ENCODE measurements around the gene NOC2L. TPM values are rescaled to one million over a fixed set of nuclear protein-coding genes. Genes with fewer than 3 reads are reported as not detected.

The NOC2L gene
- total RNA-seq, result 10 to 100 TPM; 61.7 to 68.7 TPM

DNA sequence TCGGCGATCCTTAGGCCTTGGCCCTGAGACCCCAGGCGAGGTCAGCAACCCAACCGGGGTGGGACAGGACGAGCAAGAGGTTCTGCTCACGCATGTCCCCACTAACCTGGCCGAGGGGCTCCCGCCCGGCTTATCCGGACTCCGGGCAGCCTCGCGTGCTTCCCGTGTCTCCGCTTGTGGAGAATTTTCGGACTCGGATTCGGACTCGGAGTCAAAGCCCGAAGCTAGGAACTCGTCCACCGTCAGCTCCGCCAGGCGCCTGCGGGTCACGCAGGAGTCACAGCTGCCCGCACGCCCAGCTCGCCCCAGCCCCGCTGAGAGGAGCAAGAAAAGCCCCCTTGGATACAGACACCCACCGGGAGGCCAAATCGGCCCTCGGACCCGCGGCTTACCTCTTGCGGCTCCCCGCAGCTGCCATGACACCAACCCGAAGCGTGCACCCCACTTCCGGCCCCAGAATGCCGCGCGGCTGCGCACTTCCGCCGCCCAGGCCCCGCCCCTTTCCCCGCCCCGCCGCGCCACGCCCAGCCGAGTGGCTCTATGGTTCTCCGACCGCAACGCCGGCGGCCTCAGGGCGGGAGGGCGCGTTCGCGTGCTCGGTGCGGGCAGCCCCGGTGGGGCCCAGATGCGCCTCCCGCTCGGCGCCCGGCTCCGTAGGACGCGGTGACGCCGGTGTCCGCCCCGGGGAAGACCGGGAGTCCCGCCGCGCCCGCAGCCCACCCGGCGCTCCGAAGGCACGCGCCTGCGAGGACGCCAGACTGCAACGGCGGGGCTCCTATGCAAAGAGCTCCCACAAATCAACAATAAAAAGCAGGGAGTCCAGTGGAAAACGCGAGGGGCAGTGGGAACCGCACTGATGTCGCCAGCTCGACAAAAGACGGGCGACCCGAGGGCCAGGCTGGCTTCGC, at the start of gene NOC2L:
NOC2L (minus strand) TSS at position 434 of the 908 bp plus-strand sequence; CDS start at position 418, 16 bp downstream.
- POLR2A ChIA-PET, result interaction anchor here (0.5 to 1.5 kb wide), 4 partner anchors 8 to 313 kb away, joined by 3 to 4 read pairs (median 3); partner anchors contain the start of gene PLEKHN1
- H3K9me3 Mint-ChIP-seq (ENCODE audit: insufficient read depth), result no peaks in the 10 kb centered on the region
- H3K27me3 Mint-ChIP-seq (ENCODE audit: low read depth), result no peaks in the 10 kb centered on the region
- H3K27ac Mint-ChIP-seq, result peak within 1 kb of the TSS; percentile 88
- ATAC-seq (peak; percentile 76), DNase-seq (peak; percentile 95)
- H3K36me3 Mint-ChIP-seq (ENCODE audit: low read depth), result peaks cover 25% of the 10 kb centered on the region
- CTCF ChIA-PET, result interaction anchor here (1.5 kb wide), 1 partner anchor 104 kb away, joined by 3 read pairs; no protein-coding TSS in a partner anchor
- H3K4me1 Mint-ChIP-seq (ENCODE audit: low read depth), result peaks cover 18% of the 10 kb centered on the region
- H3K4me3 Mint-ChIP-seq, result peak within 1 kb of the TSS; percentile 84

DNA sequence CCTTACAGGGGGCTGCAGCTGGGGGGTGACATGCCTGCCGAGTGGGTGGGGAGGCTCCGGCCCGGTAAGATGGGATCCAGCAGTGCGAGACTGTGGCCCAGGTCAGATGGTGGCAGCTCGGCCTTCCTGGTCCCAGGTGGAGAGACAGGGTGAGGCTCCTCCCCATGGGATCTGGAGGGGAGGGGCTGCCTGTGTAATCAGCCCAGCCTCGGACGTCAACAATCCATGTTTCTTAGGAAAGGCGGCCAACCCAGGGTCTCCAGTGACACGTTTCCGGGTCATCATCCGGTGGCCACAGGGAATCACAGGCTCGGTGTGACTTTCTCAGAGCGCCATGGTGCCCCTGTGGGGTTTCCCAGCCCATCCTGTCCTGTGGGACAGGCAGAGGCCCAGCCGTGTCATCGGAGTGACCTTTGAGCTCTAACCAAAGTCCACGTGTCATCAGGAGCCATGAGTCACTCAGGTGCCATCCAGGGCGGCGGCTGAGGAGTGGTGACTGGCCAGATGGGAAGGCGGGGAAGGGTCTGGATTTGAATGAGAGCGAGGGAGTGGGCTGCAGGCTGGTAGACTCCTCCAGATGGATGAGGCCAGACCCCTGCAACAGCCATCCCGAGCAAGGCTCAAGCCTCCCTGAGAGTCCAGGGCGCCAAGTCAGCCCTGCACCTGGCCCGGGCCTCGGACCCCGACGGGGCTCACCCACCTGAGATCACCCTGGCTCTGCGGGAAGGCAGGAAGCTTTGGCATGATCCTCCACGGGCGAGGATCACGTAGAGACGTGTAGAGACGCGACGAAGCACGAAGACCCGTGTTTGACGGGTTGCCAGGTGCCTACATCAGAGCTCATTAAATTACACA, 47.5 kb upstream of the NOC2L start:
- H3K36me3 Mint-ChIP-seq (ENCODE audit: low read depth), result peaks cover under 1% of the 10 kb centered on the region
- POLR2A ChIA-PET, result interaction anchor here (1.1 kb wide), 1 partner anchor 13 kb away, joined by 4 read pairs; no protein-coding TSS in a partner anchor

DNA sequence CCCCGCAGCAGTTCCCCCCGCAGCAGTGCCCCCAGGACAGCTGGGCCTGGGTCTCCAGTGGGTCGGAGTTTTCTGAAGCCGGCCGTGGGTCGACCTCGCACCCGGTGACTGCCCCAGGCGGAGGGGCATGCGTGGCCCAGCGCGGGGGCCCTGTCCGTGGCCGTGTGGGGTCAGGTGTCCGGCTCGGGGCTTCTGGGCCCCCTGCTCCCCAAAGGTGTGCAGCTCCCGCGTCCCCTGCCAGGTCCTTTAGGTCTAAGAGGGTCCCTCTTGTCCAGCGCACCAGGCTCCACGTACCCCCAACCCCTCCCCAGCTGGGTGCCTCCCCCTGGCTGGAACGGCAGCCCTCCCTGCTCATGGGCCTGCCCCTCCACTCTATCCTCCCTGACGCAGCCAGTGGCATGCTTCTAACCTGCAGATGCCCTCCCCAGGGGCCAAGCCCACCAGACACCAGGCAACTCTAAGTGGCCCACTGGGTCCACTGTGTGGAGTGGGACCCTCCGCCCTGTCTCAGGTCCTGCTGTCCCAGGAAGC, 46.8 kb upstream of the NOC2L start:
- no peaks in the 10 kb centered on the region for H3K9me3 Mint-ChIP-seq (ENCODE audit: insufficient read depth)
- no peaks in the 10 kb centered on the region for H3K36me3 Mint-ChIP-seq (ENCODE audit: low read depth)
- ChIA-PET POLR2A (no interaction called here), CTCF (interaction anchor here (1.2 kb wide), 1 partner anchor 58 kb away, joined by 3 read pairs; no protein-coding TSS in a partner anchor)
- ATAC-seq, result no peak
- DNase-seq, result no peak
- peaks cover 25% of the 10 kb centered on the region for H3K4me1 Mint-ChIP-seq (ENCODE audit: low read depth)
- no peak overlapping the region for H3K27ac Mint-ChIP-seq
- H3K4me3 Mint-ChIP-seq, result no peak overlapping the region
- H3K27me3 Mint-ChIP-seq (ENCODE audit: low read depth), result peaks cover 24% of the 10 kb centered on the region

More for the DNA sequence above, 47.5 kb upstream of the NOC2L start:
- DNase-seq (no peak), ATAC-seq (no peak)
- Mint-ChIP-seq H3K4me1 (ENCODE audit: low read depth) (peaks cover 29% of the 10 kb centered on the region), H3K4me3 (no peak overlapping the region), H3K27me3 (ENCODE audit: low read depth) (peaks cover 20% of the 10 kb centered on the region), H3K9me3 (ENCODE audit: insufficient read depth) (no peaks in the 10 kb centered on the region), H3K27ac (no peak overlapping the region)
- CTCF ChIA-PET, result no interaction called here

DNA sequence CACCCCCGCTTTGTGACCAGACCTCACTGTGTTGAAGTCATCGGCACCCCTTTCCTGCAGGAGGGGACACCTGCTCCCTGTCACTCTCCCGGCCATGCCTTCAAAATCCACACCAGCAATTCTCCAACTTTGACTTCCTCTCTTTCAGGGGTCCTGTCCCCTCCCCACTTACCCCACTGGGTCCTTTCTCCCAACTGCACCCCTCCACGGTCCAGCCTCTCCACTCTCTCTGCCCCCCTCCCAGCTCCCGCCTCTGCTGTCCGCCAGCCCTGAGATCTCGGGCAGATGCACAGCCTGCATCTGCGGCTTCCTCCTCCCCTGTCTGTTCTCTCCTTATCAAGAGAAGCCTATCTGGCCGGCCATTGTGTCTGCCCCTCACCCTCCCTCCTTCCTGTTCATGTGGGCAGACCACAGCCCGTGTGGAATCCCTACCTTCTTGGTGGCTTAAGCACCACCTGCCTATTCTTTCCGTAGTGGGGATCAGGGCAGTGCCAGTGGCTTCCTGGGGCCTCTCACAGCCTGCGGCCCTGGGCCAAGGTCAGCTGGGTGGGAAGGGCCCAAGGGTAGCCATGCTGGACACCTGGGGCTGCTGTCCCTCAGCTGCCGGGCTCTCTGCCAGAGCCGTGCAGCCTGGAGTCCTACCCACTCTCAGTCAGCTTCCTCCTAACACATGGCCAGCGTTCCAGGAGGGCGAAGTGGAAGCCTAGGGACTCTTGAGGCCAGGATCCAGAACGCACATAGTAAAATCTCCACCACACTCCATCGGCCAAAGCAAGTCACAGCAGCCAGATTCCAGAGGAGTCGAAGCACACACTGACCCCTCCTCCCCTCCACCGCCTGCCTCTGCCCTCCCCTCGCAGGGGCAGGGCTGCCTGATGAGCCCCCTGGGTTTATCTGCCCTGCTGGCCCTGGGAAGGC, 46.0 kb upstream of the NOC2L start:
- DNase-seq (peak; percentile 69), ATAC-seq (peak; percentile 29)
- CTCF ChIA-PET, result interaction anchor here (1.2 to 1.4 kb wide), 2 partner anchors 22 to 59 kb away, joined by 3 to 4 read pairs; no protein-coding TSS in a partner anchor
- Mint-ChIP-seq H3K27ac (peak overlapping the region; percentile 53), H3K36me3 (ENCODE audit: low read depth) (no peaks in the 10 kb centered on the region), H3K9me3 (ENCODE audit: insufficient read depth) (no peaks in the 10 kb centered on the region), H3K27me3 (ENCODE audit: low read depth) (peaks cover 28% of the 10 kb centered on the region), H3K4me1 (ENCODE audit: low read depth) (peaks cover 29% of the 10 kb centered on the region), H3K4me3 (peak overlapping the region; percentile 63)
- POLR2A ChIA-PET, result interaction anchor here (1.1 to 4.7 kb wide), 3 partner anchors 9 to 59 kb away, joined by 4 to 29 read pairs (median 4); partner anchors contain the start of gene ISG15

DNA sequence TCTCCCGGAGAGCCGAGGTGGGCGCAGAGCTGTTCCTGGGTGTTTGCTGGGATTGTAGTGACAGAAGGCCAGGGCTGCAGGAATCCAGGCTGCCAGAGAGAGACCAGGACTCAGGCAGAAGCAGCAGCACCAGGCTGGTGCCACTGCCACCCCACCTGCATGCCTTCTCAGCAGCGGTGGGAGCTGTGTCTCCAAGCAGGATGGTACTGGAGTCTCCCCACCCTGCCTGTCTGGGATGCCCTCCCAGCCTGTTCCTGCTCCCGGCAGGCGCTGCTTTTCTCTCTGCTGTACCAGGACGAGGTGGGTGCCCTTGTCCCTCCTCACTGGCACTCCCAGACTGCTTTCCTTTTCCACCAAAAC, 45.3 kb upstream of the NOC2L start:
- Mint-ChIP-seq H3K9me3 (ENCODE audit: insufficient read depth) (no peaks in the 10 kb centered on the region), H3K36me3 (ENCODE audit: low read depth) (no peaks in the 10 kb centered on the region), H3K4me3 (peak overlapping the region; percentile 63), H3K27ac (peak overlapping the region; percentile 53), H3K4me1 (ENCODE audit: low read depth) (peaks cover 31% of the 10 kb centered on the region), H3K27me3 (ENCODE audit: low read depth) (peaks cover 28% of the 10 kb centered on the region)
- ChIA-PET POLR2A (interaction anchor here (1.1 to 4.7 kb wide), 3 partner anchors 10 to 60 kb away, joined by 4 to 29 read pairs (median 4); partner anchors contain the start of gene ISG15), CTCF (interaction anchor here (1.4 to 3.6 kb wide), 2 partner anchors 9 to 21 kb away, joined by 4 to 31 read pairs; partner anchors contain the start of gene ISG15)
- ATAC-seq (no peak), DNase-seq (no peak)

DNA sequence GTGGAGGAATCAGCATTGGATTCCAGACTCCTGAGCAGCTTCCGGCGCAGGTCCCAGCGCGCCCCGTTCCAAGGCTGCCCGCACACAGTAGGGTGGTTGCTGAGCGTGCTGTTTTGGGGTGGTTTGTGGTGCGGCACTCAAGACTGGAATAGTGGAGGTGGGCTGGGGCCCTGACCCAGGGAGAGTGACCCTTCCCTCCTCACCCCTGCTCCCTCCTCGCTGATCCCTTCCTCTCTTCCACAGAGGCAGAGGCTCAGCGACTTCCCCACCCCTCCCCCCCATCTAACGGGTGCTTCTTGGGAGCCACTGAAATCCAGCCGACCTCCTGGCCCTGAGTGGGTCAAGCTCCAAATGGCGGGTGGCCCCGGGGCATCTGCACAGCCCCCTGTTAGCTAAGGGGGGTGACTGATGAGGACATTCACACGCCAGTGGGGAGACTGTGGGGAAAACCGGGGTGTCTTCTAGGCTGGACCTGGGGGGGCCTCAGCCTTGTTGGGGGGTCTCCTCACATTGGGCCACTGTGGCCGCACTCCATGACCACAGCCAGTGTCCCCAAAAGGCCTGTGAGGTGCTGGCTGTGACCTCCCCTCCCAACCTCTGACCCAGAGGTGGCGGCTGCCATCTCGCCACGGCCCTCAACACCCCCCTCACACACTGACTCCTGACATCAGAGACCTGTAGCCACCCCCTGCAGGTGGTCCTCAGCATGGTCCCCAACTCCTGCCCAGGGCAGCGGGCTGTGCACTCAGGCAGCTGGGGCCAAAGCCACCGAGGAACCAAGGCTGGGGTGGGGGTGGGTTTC, 44.8 kb upstream of the NOC2L start:
- H3K9me3 Mint-ChIP-seq (ENCODE audit: insufficient read depth), result no peaks in the 10 kb centered on the region
- no peaks in the 10 kb centered on the region for H3K36me3 Mint-ChIP-seq (ENCODE audit: low read depth)
- H3K27me3 Mint-ChIP-seq (ENCODE audit: low read depth), result peaks cover 26% of the 10 kb centered on the region
- H3K4me3 Mint-ChIP-seq, result no peak overlapping the region
- DNase-seq (no peak), ATAC-seq (no peak)
- peaks cover 29% of the 10 kb centered on the region for H3K4me1 Mint-ChIP-seq (ENCODE audit: low read depth)
- ChIA-PET CTCF (interaction anchor here (1.4 to 3.6 kb wide), 3 partner anchors 10 to 36 kb away, joined by 4 to 31 read pairs (median 10); partner anchors contain the start of gene ISG15), POLR2A (interaction anchor here (1.1 to 4.7 kb wide), 2 partner anchors 10 to 15 kb away, joined by 4 to 29 read pairs; partner anchors contain the start of gene ISG15)
- H3K27ac Mint-ChIP-seq, result no peak overlapping the region

DNA sequence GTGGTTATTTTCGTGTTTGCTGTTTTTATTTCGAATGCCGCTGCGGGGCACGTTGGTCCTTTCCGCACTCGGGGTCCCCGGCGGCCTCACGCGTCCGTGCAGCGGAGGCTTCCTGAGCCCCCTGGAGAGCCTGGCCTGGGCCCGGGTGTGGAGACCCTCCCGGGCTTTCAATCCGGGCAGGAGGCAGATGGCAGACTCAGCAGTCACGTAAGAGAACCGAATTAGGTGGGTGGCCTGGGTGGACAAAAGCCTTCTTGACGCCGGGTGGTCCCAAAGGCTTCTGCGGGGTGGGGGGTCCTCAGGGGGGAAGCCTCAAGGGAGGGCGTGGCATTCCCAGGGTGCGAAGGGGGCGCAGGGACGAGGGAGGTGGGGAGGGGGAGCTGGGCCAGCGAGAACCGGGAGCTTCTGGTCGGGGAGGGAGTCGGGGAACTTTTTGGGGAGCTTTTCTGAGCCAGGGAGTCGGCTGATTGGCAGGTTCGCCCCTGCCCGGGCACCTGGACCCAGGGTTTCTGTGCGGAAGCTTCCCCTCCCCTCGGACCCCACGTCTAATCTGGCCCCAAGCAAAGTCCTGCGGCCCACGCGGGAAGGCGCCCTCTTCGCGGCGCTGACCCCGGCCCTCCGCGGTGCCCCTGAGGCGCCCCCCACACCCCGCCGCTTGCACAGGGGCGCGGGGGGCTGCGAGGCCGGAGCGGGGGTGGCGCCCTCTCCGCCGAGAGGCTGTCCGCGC, 42.2 kb upstream of the NOC2L start:
- DNase-seq (no peak), ATAC-seq (no peak)
- H3K27me3 Mint-ChIP-seq (ENCODE audit: low read depth), result peaks cover 30% of the 10 kb centered on the region
- H3K9me3 Mint-ChIP-seq (ENCODE audit: insufficient read depth), result no peaks in the 10 kb centered on the region
- peak overlapping the region; percentile 65 for H3K4me3 Mint-ChIP-seq
- peaks cover 34% of the 10 kb centered on the region for H3K4me1 Mint-ChIP-seq (ENCODE audit: low read depth)
- H3K36me3 Mint-ChIP-seq (ENCODE audit: low read depth), result no peaks in the 10 kb centered on the region
- no peak overlapping the region for H3K27ac Mint-ChIP-seq
- POLR2A ChIA-PET, result interaction anchor here (4.7 kb wide), 1 partner anchor 13 kb away, joined by 29 read pairs; the partner anchor contains the start of gene ISG15
- CTCF ChIA-PET, result interaction anchor here (0.7 to 3.6 kb wide), 9 partner anchors 9 to 304 kb away, joined by 3 to 31 read pairs (median 4); partner anchors contain the start of genes ISG15 and PLEKHN1

DNA sequence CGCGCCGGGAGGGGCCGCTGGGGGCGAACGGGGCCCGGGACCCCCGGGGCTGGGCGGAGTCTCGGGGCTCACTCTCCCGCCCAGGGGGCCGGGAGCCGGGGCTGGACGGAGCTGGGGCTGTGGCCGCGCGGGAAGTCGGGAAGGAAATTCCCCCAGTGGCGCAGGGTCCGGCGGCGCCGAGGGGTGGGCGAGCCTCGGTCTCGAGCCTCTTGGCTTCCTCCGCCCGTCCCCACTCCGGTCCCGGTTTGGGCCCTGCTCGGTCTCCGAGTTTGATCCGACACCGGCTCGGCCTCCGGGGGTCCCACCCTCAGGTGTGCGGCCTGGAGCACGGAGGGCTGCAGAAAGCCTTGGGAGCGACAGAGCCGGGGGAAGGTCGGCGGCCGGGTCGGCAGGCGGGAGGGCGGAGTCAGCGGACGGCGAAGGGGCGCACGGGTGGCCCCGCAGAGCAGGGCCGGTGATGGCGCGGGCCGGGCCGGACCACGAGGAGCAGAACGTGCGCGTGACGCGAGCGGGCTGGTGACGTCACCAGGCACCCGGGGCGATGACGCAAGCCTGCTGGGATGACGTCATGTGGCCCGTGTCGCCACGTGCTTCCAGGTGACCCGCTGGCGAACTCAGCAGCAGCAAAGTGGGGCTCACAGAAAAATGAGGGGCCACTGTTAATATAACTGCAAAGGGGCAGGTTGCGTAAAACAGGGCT, 41.5 kb upstream of the NOC2L start:
- Mint-ChIP-seq H3K9me3 (ENCODE audit: insufficient read depth) (no peaks in the 10 kb centered on the region), H3K27me3 (ENCODE audit: low read depth) (peaks cover 35% of the 10 kb centered on the region), H3K4me1 (ENCODE audit: low read depth) (peaks cover 36% of the 10 kb centered on the region), H3K36me3 (ENCODE audit: low read depth) (no peaks in the 10 kb centered on the region), H3K27ac (peak overlapping the region; percentile 74), H3K4me3 (peak overlapping the region; percentile 65)
- peak; percentile 17 for ATAC-seq
- ChIA-PET POLR2A (interaction anchor here (4.7 kb wide), 1 partner anchor 14 kb away, joined by 29 read pairs; the partner anchor contains the start of gene ISG15), CTCF (interaction anchor here (0.7 to 3.6 kb wide), 6 partner anchors 8 to 305 kb away, joined by 3 to 31 read pairs (median 10); partner anchors contain the start of genes ISG15 and PLEKHN1)
- DNase-seq, result peak; percentile 76
